Breast epithelium (tissue), 3 donors: ENCODE results near the gene SLC39A7.

ENCODE experiments used
- CTCF ChIP-seq, 3 donors: fragments of 450-650 bp; IDR thresholded peaks; one replicate each; pipeline ENCODE4 v1.5.1; 2016 to 2017; ENCODE audit warnings: antibody characterized with exemption in 3 of 3, mild to moderate bottlenecking in 3 of 3, moderate library complexity in 3 of 3
- POLR2A ChIP-seq: fragments of 450-650 bp; IDR thresholded peaks from one replicate; pipeline ENCODE4 v1.6.1; 2016; ENCODE audit warnings: antibody characterized with exemption, mild to moderate bottlenecking, moderate library complexity
- POLR2AphosphoS5 ChIP-seq, 3 donors: sonication (generic); formaldehyde crosslinking; IDR thresholded peaks; one replicate each; pipeline ENCODE4 v1.6.1; 2017; ENCODE audit warnings: antibody characterized with exemption in 3 of 3

- TF ChIP-seq CTCF (IDR thresholded peaks at IDR 0.05) (no peak), POLR2AphosphoS5 (IDR thresholded peaks at IDR 0.05) (no peak), POLR2A (no peak)
Observed at GRCh38 chr6:33175436-33176069, 25.1 kb upstream of the SLC39A7 start.
